Measurements from ENCODE around the gene KIFAP3.
"Not testable (repeated sequence)": the region's sequence is repeated elsewhere in the genome, so short reads cannot be mapped to it uniquely, and the experiment has no call there.

KIFAP3 gene

GRCh38 chr1:169925505-169926482, 148.7 kb downstream of the KIFAP3 start:
- no peak for DNase-seq

- DNase-seq, result no peak
Observed at GRCh38 chr1:169924829-169925228, 149.7 kb downstream of the KIFAP3 start.

GRCh38 chr1:169924063-169924462, 150.4 kb downstream of the KIFAP3 start:
- no peak for DNase-seq

GRCh38 chr1:169921080-169921479, 153.4 kb downstream of the KIFAP3 start:
- DNase-seq, result no peak

- DNase-seq, result no peak
Observed at GRCh38 chr1:169918927-169919326, 155.6 kb downstream of the KIFAP3 start.

GRCh38 chr1:169918220-169918619, 156.3 kb downstream of the KIFAP3 start:
- DNase-seq, result not testable (repeated sequence)

GRCh38 chr1:169915150-169915549, 159.3 kb downstream of the KIFAP3 start:
- DNase-seq, result no peak

- DNase-seq, result no peak
Observed at GRCh38 chr1:169914531-169914930, 160.0 kb downstream of the KIFAP3 start.

- DNase-seq, result no peak
Observed at GRCh38 chr1:169909499-169909898, 165.0 kb downstream of the KIFAP3 start.

- DNase-seq, result no peak
Observed at GRCh38 chr1:169906938-169907337, 167.6 kb downstream of the KIFAP3 start.

- DNase-seq, result no peak
Observed at GRCh38 chr1:169904834-169905233, 169.7 kb downstream of the KIFAP3 start.

GRCh38 chr1:169902751-169903150, 171.7 kb downstream of the KIFAP3 start:
- no peak for DNase-seq

GRCh38 chr1:169901115-169901514, 173.4 kb downstream of the KIFAP3 start:
- DNase-seq, result no peak

GRCh38 chr1:169900571-169900970, 173.9 kb downstream of the KIFAP3 start:
- DNase-seq, result no peak

GRCh38 chr1:169899519-169900217, 174.8 kb downstream of the KIFAP3 start:
- no peak for DNase-seq

GRCh38 chr1:169896013-169896412, 178.5 kb downstream of the KIFAP3 start:
- DNase-seq, result no peak

- no peak for DNase-seq
Observed at GRCh38 chr1:169894424-169895145, 179.9 kb downstream of the KIFAP3 start.

GRCh38 chr1:169893645-169894423, 180.7 kb downstream of the KIFAP3 start, which contains the start of gene SCYL3:
TSS of gene SCYL3 (minus strand) at chr1:169893896. CDS start at chr1:169888840, 5,056 bp downstream.
- DNase-seq, result peak; percentile 67 to 98 (median 93)

- DNase-seq, result peak in 23 of 58 donors; percentile 11 to 78 (median 49)
Observed at GRCh38 chr1:169892927-169893644, 181.4 kb downstream of the KIFAP3 start.

Data from anterior cingulate cortex (tissue), 58 donors.